ENCODE results near the gene LLCFC1.

Gene LLCFC1

DNA sequence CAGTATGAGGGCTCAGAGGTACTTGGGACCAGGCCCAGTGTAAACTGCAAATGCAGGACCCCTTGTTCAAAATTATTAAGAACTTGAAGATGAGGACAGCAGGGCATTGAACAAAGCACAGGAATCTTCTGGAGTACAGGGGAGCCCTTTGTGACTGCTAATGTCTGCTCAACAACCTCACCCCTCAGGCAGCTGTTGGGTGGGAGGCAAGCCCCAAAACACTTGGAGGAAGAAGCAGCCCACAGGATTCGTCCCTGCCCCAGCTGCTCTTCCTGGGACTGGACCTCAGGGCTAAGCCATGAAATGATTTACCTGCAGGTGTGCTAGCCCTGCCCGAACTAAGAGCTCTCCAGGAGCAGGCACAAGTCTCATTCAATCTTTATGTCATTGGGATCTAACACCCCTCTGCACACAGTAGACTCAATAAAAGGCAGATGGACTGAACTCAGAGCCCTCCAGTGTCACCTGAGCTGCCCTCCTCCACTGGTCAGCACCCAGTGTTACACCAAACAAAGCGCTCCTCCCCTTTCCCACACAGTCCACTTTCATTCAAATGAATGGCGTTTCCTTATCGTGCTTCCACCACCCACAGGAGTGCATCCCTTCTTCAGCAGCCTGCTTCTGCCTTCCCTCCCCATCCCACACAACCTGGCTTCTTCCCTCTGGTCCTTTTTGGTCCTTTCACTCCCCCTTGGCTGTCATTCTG is 6.7 kb upstream of the LLCFC1 start:
- DNase-seq (ENCODE audit: insufficient read length) (no peak), FAIRE-seq (no peak)
- TF ChIP-seq POLR2AphosphoS5 (IDR thresholded peaks at IDR 0.05; ENCODE audit: low read depth, low read length) (no peak), TAF1 (IDR thresholded peaks at IDR 0.05; ENCODE audit: borderline replicate concordance, low read depth, low read length) (no peak), POLR2A (IDR thresholded peaks at IDR 0.05; ENCODE audit: low read depth, low read length) (no peak)

DNA sequence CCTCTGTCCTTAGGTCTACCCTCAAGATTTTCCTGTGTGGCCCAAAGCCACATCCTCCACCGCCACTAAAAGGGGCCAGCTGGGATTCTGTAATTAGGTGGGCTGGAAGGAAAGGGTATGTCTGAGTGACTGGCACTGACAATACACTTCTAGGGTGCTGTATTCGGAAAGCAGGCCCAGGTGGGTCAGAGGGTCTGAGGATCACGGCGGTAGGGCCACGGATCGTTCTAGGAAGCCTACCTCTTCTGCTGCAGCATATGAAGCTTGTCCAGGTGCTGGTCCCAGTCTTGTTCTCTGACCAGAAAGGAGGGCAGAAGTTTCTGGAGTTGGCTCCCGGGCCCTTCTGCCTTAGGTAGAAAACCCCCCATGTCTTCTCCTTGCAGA is 6.2 kb upstream of the LLCFC1 start:
- TF ChIP-seq POLR2A (IDR thresholded peaks at IDR 0.05; ENCODE audit: low read depth, low read length) (no peak), POLR2AphosphoS5 (IDR thresholded peaks at IDR 0.05; ENCODE audit: low read depth, low read length) (no peak), TAF1 (IDR thresholded peaks at IDR 0.05; ENCODE audit: borderline replicate concordance, low read depth, low read length) (no peak)
- FAIRE-seq: no peak
- DNase-seq (ENCODE audit: insufficient read length): no peak

DNA sequence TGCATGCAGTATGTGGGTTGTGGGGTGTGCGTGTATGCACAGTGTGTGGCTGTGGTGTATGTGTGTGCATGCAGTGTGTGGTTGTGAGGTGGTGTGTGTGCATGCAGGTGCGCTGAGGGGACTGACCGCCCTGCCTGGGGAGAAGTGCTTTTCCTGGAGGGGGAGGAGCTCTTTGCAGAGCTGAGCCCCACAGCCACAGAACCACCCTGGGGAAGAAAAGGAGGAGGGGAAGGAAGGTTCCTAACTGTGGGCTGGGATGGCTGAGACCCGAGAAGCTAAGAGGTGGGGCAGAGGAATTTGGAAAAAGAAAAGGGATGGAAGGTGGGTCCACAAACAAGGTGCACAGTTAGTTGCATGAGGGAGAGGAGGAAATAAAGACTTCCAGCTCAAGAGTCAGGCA is 5.7 kb upstream of the LLCFC1 start, which contains the start of gene TRPV5:
Gene TRPV5 (minus strand): TSS at position 123 of the 400 bp plus-strand sequence. CDS start 287 bp downstream, outside the sequence.
- FAIRE-seq: no peak
- no peak for DNase-seq (ENCODE audit: insufficient read length)
- TF ChIP-seq POLR2A (IDR thresholded peaks at IDR 0.05; ENCODE audit: low read depth, low read length) (no peak), TAF1 (IDR thresholded peaks at IDR 0.05; ENCODE audit: borderline replicate concordance, low read depth, low read length) (no peak)

DNA sequence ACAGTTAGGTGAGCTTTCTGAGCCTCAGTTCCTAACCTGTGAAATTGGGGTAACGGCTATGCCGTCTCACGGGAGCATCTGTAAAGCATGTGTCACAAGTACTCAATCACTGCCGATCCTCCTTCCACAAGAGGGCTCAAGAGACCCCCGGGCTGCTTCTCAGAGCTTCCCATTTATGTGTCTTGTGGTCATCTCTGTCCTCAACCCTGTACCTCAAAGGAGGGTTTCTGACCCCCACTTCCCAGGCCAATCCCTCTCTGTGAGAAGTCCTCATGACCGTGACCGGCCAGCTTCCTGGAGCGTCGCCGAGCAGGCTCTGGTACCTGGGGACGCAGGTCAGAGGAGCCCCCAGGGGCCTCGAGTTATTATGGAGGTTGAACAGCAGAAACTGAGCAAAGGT is 5.2 kb upstream of the LLCFC1 start:
- no peak for DNase-seq (ENCODE audit: insufficient read length)
- TF ChIP-seq TAF1 (IDR thresholded peaks at IDR 0.05; ENCODE audit: borderline replicate concordance, low read depth, low read length) (no peak), POLR2AphosphoS5 (IDR thresholded peaks at IDR 0.05; ENCODE audit: low read depth, low read length) (no peak), POLR2A (IDR thresholded peaks at IDR 0.05; ENCODE audit: low read depth, low read length) (no peak)
- FAIRE-seq: no peak

DNA sequence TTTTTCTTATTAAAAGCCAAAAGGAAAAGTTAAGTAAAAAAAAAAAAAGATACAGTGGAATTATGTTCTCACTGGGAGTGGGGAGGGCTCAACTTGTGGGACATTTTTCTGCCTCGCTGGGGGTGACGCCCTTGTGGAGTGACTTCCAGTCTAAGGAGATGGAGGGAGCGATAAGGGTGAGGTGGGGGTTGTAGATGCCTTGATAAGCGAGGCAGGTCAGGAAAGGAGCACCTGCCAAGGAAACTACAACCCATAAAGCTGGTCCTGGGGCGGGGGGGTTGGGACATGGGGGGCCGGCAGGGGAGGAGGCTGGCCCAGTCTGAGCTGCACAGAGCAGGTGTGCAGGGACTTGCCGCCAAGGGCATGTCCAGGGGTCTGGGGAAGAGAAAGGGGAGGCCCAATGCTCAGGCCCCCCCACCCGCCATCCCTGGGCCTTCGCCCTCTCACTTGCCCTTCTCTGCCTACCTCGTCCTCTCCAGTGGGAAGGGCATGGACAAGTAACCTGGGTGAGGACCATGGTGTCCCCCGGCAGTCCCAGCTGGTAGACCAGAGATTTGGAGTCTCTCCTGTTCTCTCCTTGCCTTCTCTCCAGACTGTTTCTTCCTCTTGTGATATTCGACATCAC is 3.2 kb upstream of the LLCFC1 start:
- DNase-seq (ENCODE audit: insufficient read length) (no peak), FAIRE-seq (no peak)
- TF ChIP-seq POLR2AphosphoS5 (IDR thresholded peaks at IDR 0.05; ENCODE audit: low read depth, low read length) (no peak), POLR2A (IDR thresholded peaks at IDR 0.05; ENCODE audit: low read depth, low read length) (no peak), TAF1 (IDR thresholded peaks at IDR 0.05; ENCODE audit: borderline replicate concordance, low read depth, low read length) (no peak)

DNA sequence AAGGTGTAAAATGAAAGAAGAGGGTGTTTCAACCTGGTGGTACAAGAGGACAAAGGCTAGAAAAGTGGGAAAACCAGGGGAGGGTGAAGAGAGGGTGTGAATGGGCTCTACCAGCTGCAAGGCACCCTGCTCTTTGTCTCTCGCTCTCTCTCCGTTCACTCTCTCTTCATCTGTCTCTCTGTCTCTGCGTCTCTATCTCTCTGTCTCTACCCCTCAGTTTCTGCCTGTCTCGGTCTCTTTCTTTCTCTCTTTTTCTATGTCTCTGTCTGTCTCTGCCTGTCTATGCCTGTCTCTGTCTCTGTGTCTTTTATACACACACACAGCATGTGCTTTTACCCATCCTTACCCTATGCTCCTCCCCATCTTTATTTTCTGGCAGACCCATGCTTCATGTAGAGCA is 673 bp upstream of the LLCFC1 start:
- TF ChIP-seq POLR2AphosphoS5 (IDR thresholded peaks at IDR 0.05; ENCODE audit: low read depth, low read length) (no peak), TAF1 (IDR thresholded peaks at IDR 0.05; ENCODE audit: borderline replicate concordance, low read depth, low read length) (no peak), POLR2A (IDR thresholded peaks at IDR 0.05; ENCODE audit: low read depth, low read length) (no peak)
- no peak for FAIRE-seq
- no peak for DNase-seq (ENCODE audit: insufficient read length)

DNA sequence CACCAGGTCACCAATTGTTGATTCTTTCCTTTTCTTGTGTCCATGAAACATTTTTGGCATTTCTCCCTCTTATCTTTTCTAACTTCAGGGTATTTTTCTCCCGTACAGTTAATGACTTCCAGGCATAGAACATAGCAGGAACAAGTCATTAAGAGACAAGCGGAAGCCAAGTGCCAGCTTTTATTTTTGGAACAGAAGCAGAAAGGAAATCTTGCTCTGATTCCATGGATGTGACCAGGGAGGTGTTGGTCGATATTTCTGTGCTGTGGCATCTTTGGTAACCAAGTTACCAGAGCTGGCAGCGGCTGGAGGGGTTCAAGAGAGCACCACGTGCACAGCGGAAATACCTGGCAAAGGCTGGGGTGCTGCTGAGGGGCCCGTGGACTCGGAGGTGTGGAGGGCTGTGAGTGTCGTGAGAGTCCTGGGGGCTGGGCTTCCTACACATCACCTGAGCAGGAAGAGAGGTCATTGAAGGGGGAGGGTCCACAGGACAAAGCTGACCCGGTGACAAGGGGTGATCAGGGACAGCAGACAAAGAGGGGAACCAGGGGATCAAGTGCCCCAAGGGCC is 1.8 kb downstream of the LLCFC1 start:
- DNase-seq (ENCODE audit: insufficient read length) (no peak), FAIRE-seq (no peak)
- TF ChIP-seq POLR2A (IDR thresholded peaks at IDR 0.05; ENCODE audit: low read depth, low read length): no peak

DNA sequence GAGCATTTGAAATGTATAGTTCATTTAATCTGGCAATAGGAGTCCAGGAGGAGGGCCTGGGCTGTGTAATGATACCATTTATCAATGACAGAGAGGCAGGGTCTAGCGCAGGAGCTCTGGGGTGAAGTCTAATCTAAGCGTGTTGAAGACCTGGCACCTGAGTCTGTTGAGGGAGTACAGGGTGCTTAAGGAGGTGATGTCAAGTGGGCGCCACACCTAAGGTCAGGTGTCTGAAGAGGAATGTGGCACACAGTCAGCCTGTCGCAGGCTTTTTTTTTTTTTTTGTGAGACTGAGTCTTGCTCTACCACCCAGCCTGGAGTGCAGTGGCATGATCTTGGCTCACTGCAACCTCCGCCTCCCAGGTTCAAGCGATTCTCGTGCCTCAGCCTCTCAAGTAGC is 2.3 kb downstream of the LLCFC1 start:
- TF ChIP-seq POLR2AphosphoS5 (IDR thresholded peaks at IDR 0.05; ENCODE audit: low read depth, low read length) (no peak), TAF1 (IDR thresholded peaks at IDR 0.05; ENCODE audit: borderline replicate concordance, low read depth, low read length) (no peak), POLR2A (IDR thresholded peaks at IDR 0.05; ENCODE audit: low read depth, low read length) (no peak)
- FAIRE-seq: no peak

DNA sequence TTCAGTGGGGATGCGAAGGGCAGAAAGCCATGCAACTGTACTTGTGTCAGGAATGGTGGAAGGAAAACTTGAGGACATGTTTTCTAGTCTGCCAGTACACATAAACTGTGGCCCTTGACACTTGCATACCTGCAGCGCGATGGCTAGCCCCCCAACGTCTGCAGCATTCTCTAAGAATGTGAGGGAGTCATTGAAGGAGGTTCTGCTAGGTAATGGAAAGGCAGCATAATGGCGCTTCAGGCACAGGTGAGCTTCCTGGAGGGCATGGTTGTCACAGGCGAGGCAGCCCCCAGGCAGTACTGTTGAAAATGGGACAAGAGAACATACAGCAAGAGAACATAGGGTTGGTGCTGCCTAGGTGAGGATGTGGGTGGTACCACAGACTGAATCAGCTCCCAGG is 3.5 kb downstream of the LLCFC1 start:
- TF ChIP-seq POLR2A (IDR thresholded peaks at IDR 0.05; ENCODE audit: low read depth, low read length) (no peak), TAF1 (IDR thresholded peaks at IDR 0.05; ENCODE audit: borderline replicate concordance, low read depth, low read length) (no peak), POLR2AphosphoS5 (IDR thresholded peaks at IDR 0.05; ENCODE audit: low read depth, low read length) (no peak)
- FAIRE-seq: no peak

More for the DNA sequence above, 2.3 kb downstream of the LLCFC1 start:
- no peak for DNase-seq (ENCODE audit: insufficient read length)

DNA sequence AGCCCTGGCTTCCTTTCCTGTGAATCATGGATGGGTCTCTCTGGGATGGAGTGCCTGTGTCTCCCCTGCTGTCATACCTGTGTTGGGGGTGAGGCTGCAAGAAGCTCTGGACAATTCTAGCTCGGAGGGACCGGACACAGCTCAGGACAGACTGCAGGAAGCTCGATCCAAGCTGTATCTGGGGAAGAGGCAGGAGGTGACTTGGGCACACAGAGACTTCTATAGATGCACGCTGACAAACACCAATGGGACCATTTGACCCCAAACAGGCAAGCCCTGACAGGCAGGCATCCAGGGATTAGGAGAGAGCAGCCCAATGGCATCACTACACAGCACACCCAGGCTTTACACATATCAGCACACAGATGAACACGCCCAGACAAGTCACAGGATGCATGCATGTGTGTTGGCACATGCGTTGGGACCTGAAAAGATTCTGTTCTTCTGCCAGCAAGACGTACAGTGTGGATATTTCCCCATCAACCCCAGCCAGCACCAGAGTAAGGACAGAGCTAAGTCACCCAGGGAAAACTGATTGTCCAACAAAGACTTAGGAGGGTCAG is 4.5 kb downstream of the LLCFC1 start:
- no peak for DNase-seq (ENCODE audit: insufficient read length)
- FAIRE-seq: no peak
- no peak for TF ChIP-seq POLR2AphosphoS5 (IDR thresholded peaks at IDR 0.05; ENCODE audit: low read depth, low read length)
- TF ChIP-seq TAF1 (IDR thresholded peaks at IDR 0.05; ENCODE audit: borderline replicate concordance, low read depth, low read length): no peak
- no peak for TF ChIP-seq POLR2A (IDR thresholded peaks at IDR 0.05; ENCODE audit: low read depth, low read length)

More for the DNA sequence above, 3.5 kb downstream of the LLCFC1 start:
- DNase-seq (ENCODE audit: insufficient read length): no peak

DNA sequence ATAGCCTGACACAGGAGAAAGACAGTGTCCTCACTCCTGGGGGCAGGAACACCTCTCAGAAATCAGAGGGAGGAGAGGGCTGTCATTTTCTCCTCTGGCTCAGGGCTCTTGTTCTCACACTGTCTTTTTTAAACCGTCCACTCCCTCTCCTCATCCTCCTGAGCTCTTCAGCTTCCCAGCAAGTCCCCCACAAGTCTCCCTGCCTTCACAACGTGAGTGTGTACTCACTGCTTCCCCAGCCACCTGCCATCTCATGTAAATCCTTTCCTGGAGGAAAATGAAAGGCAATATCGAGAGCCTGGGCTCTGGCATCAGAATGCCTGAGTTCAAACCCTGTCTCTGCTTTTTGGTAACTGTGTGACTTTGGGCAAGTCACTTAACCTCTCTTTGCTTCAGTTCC is 5.7 kb downstream of the LLCFC1 start:
- DNase-seq (ENCODE audit: insufficient read length): no peak
- no peak for FAIRE-seq
- no peak for TF ChIP-seq TAF1 (IDR thresholded peaks at IDR 0.05; ENCODE audit: borderline replicate concordance, low read depth, low read length)
- TF ChIP-seq POLR2AphosphoS5 (IDR thresholded peaks at IDR 0.05; ENCODE audit: low read depth, low read length): no peak

DNA sequence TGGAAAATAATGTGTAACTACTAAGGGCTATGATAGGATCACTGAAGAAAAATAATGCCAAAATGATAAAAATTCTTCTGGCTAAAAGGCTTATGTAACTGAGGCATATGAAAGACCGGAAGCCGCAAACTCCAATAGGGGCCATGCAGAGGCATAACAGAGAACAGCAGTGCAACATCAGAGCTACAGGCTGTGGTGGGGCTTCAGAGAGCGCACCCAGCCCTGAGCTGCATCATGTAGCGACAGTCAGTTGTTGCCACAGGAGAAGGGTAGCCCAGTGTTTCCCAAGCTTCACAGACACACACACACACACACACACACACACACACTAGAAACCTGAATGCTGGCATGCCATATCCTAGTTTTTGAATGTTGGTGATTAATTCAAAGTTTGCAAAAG is 9.3 kb downstream of the LLCFC1 start:
- TF ChIP-seq POLR2AphosphoS5 (IDR thresholded peaks at IDR 0.05; ENCODE audit: low read depth, low read length) (no peak), POLR2A (IDR thresholded peaks at IDR 0.05; ENCODE audit: low read depth, low read length) (no peak), TAF1 (IDR thresholded peaks at IDR 0.05; ENCODE audit: borderline replicate concordance, low read depth, low read length) (no peak)
- FAIRE-seq: no peak
- DNase-seq (ENCODE audit: insufficient read length): no peak
